ENCODE measurements around the gene DLGAP1. TPM values are rescaled to one million over a fixed set of nuclear protein-coding genes. Genes with fewer than 3 reads are reported as not detected.
A peak's percentile ranks its signal among the peaks of the same experiment; 100 is the strongest.

The DLGAP1 gene
- total RNA-seq, 1 experiment from 2014 or later: 23.2 TPM

DNA sequence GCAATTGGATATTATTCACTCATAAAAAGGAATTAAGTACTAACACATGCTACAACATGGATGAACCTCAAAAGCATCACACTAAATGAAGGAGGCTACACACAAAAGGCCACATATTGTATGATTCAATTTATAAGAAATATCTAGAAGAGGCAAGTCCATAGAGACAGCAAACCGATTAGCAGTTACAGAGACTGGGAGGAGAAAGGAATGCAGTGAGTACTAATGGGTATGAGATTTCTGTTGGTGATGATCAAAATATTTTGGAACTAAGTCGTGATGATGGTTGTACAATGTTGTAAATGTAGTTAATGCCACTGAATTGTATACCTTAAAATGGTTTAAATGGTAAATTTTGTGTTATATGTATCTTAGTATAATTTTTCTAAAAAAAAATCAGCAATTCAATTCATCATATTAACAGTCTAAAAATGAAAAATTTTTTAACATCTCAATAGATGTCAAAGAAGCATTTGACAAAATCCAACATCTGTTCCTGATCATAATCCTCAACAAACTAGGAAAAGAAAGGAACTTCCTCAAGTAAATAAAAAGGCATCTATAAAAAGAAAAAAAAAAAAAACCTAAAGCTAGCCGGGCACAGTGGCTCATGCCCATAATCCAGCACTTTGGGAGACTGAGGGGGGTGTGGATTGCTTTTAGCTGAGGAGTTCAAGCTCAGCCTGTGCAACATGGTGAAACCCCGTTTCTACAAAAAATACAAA lies 907.1 kb downstream of the DLGAP1 start:
- no peak overlapping the region for H3K14ac ChIP-seq (ENCODE audit: insufficient read depth, low read length)
- H3K4me2 ChIP-seq (ENCODE audit: insufficient read depth, insufficient read length, low read length): no peak overlapping the region
- no peaks in the 10 kb centered on the region for H4K20me1 ChIP-seq (ENCODE audit: control insufficient read depth, insufficient read depth, insufficient read length)
- H3K4me1 ChIP-seq (ENCODE audit: insufficient read depth, low read length): peaks cover 2% of the 10 kb centered on the region; the same call in 1 of the 2 replicates
- H3K18ac ChIP-seq (ENCODE audit: insufficient read length, low read depth, low read length): no peak overlapping the region
- H2BK5ac ChIP-seq (ENCODE audit: insufficient read length, low read length): no peak overlapping the region
- H3K9me3 ChIP-seq (ENCODE audit: control insufficient read depth, low read depth, low read length): no peaks in the 10 kb centered on the region
- Mint-ChIP-seq H3K4me1 (peaks cover 12 to 14% of the 10 kb centered on the region in 2 experiments), H3K27ac (peak overlapping the region in 1 of 3 experiments; percentile 55; a peak in 1 of 7 replicates), H3K9me3 (peaks cover 0 to 2% of the 10 kb centered on the region in 2 experiments; a peak in 3 of 5 replicates), H3K4me3 (no peak overlapping the region), H3K36me3 (ENCODE audit: insufficient read depth in 1 of 3, low read depth in 3 of 3) (no peaks in the 10 kb centered on the region), H3K27me3 (ENCODE audit: low read depth) (no peaks in the 10 kb centered on the region)
- no peak overlapping the region for H3K4ac ChIP-seq (ENCODE audit: low read depth, low read length)
- H3K56ac ChIP-seq (ENCODE audit: insufficient read length, low read depth, low read length): no peak overlapping the region
- H3T11ph ChIP-seq (ENCODE audit: low read length): no peak overlapping the region
- DNase-seq: no peak
- H4K5ac ChIP-seq (ENCODE audit: insufficient read length, low read depth, low read length): no peak overlapping the region
- H4K8ac ChIP-seq (replicated peaks; ENCODE audit: insufficient read length, low read depth, low read length): no peak overlapping the region
- H2AFZ ChIP-seq (ENCODE audit: low read length): no peak overlapping the region
- no peaks in the 10 kb centered on the region for H3K23me2 ChIP-seq (ENCODE audit: insufficient read length, low read depth, low read length, poor library complexity, severe bottlenecking)
- TF ChIP-seq, protein P1, sequence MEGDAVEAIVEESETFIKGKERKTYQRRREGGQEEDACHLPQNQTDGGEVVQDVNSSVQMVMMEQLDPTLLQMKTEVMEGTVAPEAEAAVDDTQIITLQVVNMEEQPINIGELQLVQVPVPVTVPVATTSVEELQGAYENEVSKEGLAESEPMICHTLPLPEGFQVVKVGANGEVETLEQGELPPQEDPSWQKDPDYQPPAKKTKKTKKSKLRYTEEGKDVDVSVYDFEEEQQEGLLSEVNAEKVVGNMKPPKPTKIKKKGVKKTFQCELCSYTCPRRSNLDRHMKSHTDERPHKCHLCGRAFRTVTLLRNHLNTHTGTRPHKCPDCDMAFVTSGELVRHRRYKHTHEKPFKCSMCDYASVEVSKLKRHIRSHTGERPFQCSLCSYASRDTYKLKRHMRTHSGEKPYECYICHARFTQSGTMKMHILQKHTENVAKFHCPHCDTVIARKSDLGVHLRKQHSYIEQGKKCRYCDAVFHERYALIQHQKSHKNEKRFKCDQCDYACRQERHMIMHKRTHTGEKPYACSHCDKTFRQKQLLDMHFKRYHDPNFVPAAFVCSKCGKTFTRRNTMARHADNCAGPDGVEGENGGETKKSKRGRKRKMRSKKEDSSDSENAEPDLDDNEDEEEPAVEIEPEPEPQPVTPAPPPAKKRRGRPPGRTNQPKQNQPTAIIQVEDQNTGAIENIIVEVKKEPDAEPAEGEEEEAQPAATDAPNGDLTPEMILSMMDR (conservative IDR thresholded peaks at IDR 0.05): no peak
- H3K9ac ChIP-seq (ENCODE audit: extremely low read depth, insufficient read length, low read length): no peak overlapping the region
- no peak overlapping the region for H2BK120ac ChIP-seq (ENCODE audit: low read depth, low read length, poor library complexity, severe bottlenecking)
- no CpG with 5 or more reads among the region's 4 CpGs for WGBS (ENCODE audit: extremely low coverage, insufficient read length, low lambda C conversion rate)
- H2BK15ac ChIP-seq (ENCODE audit: low read depth, low read length): no peak overlapping the region
- no peak overlapping the region for H2AK5ac ChIP-seq (ENCODE audit: insufficient read length, low read length)
- H3K23ac ChIP-seq (ENCODE audit: insufficient read length, low read depth, low read length): no peak overlapping the region
- no peak overlapping the region for H2BK20ac ChIP-seq (ENCODE audit: low read depth, low read length, poor library complexity, severe bottlenecking)
- H3K27me3 ChIP-seq (ENCODE audit: insufficient read depth, low read length): no peaks in the 10 kb centered on the region
- H4K91ac ChIP-seq (ENCODE audit: insufficient read length, low read depth, low read length): no peak overlapping the region
- no peak overlapping the region for H2BK12ac ChIP-seq (ENCODE audit: insufficient read length, low read depth, low read length)
- no peaks in the 10 kb centered on the region for H3K79me2 ChIP-seq (ENCODE audit: insufficient read depth, low read length)
- no peaks in the 10 kb centered on the region for H3K79me1 ChIP-seq (ENCODE audit: insufficient read depth, low read depth, low read length, poor library complexity, severe bottlenecking)
- H3K27ac ChIP-seq (ENCODE audit: insufficient read length, low read depth, low read length): no peak overlapping the region
